Measurements from ENCODE around the gene CTDSP2.

Gene CTDSP2

GRCh38 chr12:57781244-57781643, 65.3 kb downstream of the CTDSP2 start:
- H3K4me3 ChIP-seq (ENCODE audit: control insufficient read depth, low read depth, low read length) = no peak overlapping the region
- DNase-seq (ENCODE audit: low read depth) = no peak

GRCh38 chr12:57780284-57780897, 66.1 kb downstream of the CTDSP2 start:
- no peak overlapping the region for H3K4me3 ChIP-seq (ENCODE audit: control insufficient read depth, low read depth, low read length)
- TF ChIP-seq CTCF (conservative IDR thresholded peaks at IDR 0.05; ENCODE audit: control insufficient read depth, insufficient read depth, low read depth, low read length) = no peak
- no peak for DNase-seq (ENCODE audit: low read depth)

More at GRCh38 chr12:57781244-57781643, 65.3 kb downstream of the CTDSP2 start:
- TF ChIP-seq CTCF (conservative IDR thresholded peaks at IDR 0.05; ENCODE audit: control insufficient read depth, insufficient read depth, low read depth, low read length) = no peak

GRCh38 chr12:57779736-57780135, 66.8 kb downstream of the CTDSP2 start:
- no peak overlapping the region for H3K4me3 ChIP-seq (ENCODE audit: control insufficient read depth, low read depth, low read length)
- no peak for TF ChIP-seq CTCF (conservative IDR thresholded peaks at IDR 0.05; ENCODE audit: control insufficient read depth, insufficient read depth, low read depth, low read length)

GRCh38 chr12:57777911-57778310, 68.6 kb downstream of the CTDSP2 start:
- no peak for TF ChIP-seq CTCF (conservative IDR thresholded peaks at IDR 0.05; ENCODE audit: control insufficient read depth, insufficient read depth, low read depth, low read length)
- H3K4me3 ChIP-seq (ENCODE audit: control insufficient read depth, low read depth, low read length) = no peak overlapping the region
- DNase-seq (ENCODE audit: low read depth) = no peak

More at GRCh38 chr12:57779736-57780135, 66.8 kb downstream of the CTDSP2 start:
- DNase-seq (ENCODE audit: low read depth) = peak; percentile 47

- no peak for TF ChIP-seq CTCF (conservative IDR thresholded peaks at IDR 0.05; ENCODE audit: control insufficient read depth, insufficient read depth, low read depth, low read length)
- no peak overlapping the region for H3K4me3 ChIP-seq (ENCODE audit: control insufficient read depth, low read depth, low read length)
- no peak for DNase-seq (ENCODE audit: low read depth)
Observed at GRCh38 chr12:57777367-57777766, 69.2 kb downstream of the CTDSP2 start.

- TF ChIP-seq CTCF (conservative IDR thresholded peaks at IDR 0.05; ENCODE audit: control insufficient read depth, insufficient read depth, low read depth, low read length) = no peak
- DNase-seq (ENCODE audit: low read depth) = no peak
- H3K4me3 ChIP-seq (ENCODE audit: control insufficient read depth, low read depth, low read length) = no peak overlapping the region
Observed at GRCh38 chr12:57776247-57776587, 70.3 kb downstream of the CTDSP2 start.
